Stomach (tissue), 4 donors: Measurements from ENCODE around the gene CLSTN3.
A peak's percentile ranks its signal among the peaks of the same experiment; 100 is the strongest.

ENCODE experiments used
- EP300 ChIP-seq: sonication (generic); formaldehyde crosslinking; IDR thresholded peaks from one replicate; pipeline ENCODE4 v1.6.1; 2017; ENCODE audit warnings: antibody characterized with exemption
- POLR2A ChIP-seq, 4 donors: fragments of 450-650 bp; IDR thresholded peaks; one replicate each; pipeline ENCODE4 v1.6.1; 2016; ENCODE audit warnings: antibody characterized with exemption in 4 of 4, control low read depth in 2 of 4, mild to moderate bottlenecking in 1 of 4, moderate library complexity in 1 of 4
- POLR2AphosphoS5 ChIP-seq, 3 donors: sonication (generic); formaldehyde crosslinking; IDR thresholded peaks; one replicate each; pipeline ENCODE4 v1.6.1; 2016; ENCODE audit warnings: antibody characterized with exemption in 3 of 3
- TF ChIP-seq, protein P1 (sequence below), 7 experiments: fragments of 450-650 bp in 4 of 7; fragments of 200-600 bp in 3 of 7; sonication (generic) in 3 of 7; IDR thresholded peaks; one replicate each; pipeline ENCODE4 v1.5.1; 2016 to 2019; ENCODE audit warnings: antibody characterized with exemption in 7 of 7, control low read depth in 2 of 7, mild to moderate bottlenecking in 1 of 7

DNA sequence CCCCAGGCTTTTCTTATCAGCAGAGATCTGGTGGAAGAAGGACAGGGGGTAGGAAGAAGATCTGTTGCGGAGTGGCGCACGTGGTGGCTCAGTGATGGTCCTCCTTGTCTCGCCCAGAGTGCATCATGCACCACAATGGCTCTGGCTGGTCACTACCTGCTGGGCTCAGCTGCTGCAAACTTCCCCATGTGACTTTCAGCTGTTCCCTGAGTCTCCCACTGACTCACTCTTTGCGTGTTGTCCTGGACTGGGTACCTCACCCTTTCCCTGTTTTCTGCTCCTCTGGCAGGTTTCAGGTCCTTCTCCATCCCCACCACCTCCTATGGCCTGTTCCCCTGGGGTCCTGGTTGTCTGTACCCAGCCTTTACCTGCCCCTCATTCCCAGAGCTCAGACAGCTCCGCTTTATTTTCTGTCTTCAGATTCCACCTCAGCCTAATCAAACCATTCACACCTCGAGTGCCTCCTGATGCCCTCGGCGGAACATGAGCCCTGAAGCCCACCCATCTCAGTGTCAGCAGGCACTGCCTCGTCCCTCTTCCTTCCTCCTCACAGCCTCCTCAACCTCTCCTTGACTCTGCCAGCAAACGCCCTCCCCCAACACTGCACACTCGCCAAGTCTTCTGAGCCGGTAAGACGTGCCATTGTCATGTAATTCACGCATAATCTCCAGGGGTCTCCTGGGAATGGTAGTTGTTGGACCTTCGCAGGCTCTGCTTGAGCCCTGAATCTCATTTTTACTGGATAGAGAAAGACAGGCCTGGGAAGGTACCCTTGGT lies 39.8 kb upstream of the CLSTN3 start:
- TF ChIP-seq POLR2A (IDR thresholded peaks at IDR 0.05) (no peak), POLR2AphosphoS5 (IDR thresholded peaks at IDR 0.05) (peak in 1 of 3 donors; percentile 28), EP300 (no peak)
- TF ChIP-seq, protein P1, sequence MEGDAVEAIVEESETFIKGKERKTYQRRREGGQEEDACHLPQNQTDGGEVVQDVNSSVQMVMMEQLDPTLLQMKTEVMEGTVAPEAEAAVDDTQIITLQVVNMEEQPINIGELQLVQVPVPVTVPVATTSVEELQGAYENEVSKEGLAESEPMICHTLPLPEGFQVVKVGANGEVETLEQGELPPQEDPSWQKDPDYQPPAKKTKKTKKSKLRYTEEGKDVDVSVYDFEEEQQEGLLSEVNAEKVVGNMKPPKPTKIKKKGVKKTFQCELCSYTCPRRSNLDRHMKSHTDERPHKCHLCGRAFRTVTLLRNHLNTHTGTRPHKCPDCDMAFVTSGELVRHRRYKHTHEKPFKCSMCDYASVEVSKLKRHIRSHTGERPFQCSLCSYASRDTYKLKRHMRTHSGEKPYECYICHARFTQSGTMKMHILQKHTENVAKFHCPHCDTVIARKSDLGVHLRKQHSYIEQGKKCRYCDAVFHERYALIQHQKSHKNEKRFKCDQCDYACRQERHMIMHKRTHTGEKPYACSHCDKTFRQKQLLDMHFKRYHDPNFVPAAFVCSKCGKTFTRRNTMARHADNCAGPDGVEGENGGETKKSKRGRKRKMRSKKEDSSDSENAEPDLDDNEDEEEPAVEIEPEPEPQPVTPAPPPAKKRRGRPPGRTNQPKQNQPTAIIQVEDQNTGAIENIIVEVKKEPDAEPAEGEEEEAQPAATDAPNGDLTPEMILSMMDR (IDR thresholded peaks at IDR 0.05), result no peak
